Prostate gland (tissue), 2 donors: ENCODE results near the gene PARP11. TPM values are rescaled to one million over a fixed set of nuclear protein-coding genes. Genes with fewer than 3 reads are reported as not detected.

ENCODE experiments used
- DNase-seq: peaks from one replicate; pipeline ENCODE4 v3.0.0-alpha.2; 2019; ENCODE audit warnings: low spot score
- H3K27ac ChIP-seq, 2 donors: fragments of 200-600 bp; sonication (generic); 2 replicates each; pipeline ENCODE4 v1.5.1; 2017 to 2019
- H3K27me3 ChIP-seq: fragments of 200-600 bp; sonication (generic); replicated peaks from 2 replicates; pipeline ENCODE4 v1.5.1; 2019; ENCODE audit not compliant: insufficient read depth
- H3K36me3 ChIP-seq, 2 donors: fragments of 200-600 bp; sonication (generic); 1 replicate in 1 of 2; 2 replicates in 1 of 2; pipeline versions ENCODE4 v1.5.1 to v1.8.1; 2017 to 2019
- H3K4me1 ChIP-seq: fragments of 200-600 bp; sonication (generic); replicated peaks from 2 replicates; pipeline ENCODE4 v1.5.1; 2019
- H3K4me3 ChIP-seq, 2 donors: fragments of 200-600 bp; sonication (generic); 2 replicates each; pipeline ENCODE4 v1.5.1; 2017 to 2019
- H3K9me3 ChIP-seq: fragments of 200-600 bp; sonication (generic); 2 replicates; pipeline ENCODE4 v1.5.1; 2017
- CTCF ChIP-seq, 4 experiments: fragments of 200-600 bp in 2 of 4; fragments of 450-650 bp in 2 of 4; sonication (generic) in 2 of 4; IDR thresholded peaks; 1 replicate in 3 of 4; 2 replicates in 1 of 4; pipeline ENCODE4 v1.5.1; 2016 to 2019; ENCODE audit warnings: antibody characterized with exemption in 4 of 4, mild to moderate bottlenecking in 2 of 4, moderate library complexity in 2 of 4
- POLR2A ChIP-seq: fragments of 450-650 bp; IDR thresholded peaks from one replicate; pipeline ENCODE4 v1.6.1; 2016; ENCODE audit warnings: antibody characterized with exemption, mild to moderate bottlenecking
- POLR2AphosphoS5 ChIP-seq: sonication (generic); formaldehyde crosslinking; IDR thresholded peaks from one replicate; pipeline ENCODE4 v1.6.1; 2017; ENCODE audit warnings: antibody characterized with exemption
- WGBS: methylation state at CpG from one replicate; pipeline ENCODE4 v1.1.5; 2018; 5-methylcytosine and 5-hydroxymethylcytosine counted together
- intact Hi-C: fragments of 100-400 bp; cut with DNase I; formaldehyde crosslinking; loops from one replicate; pipeline ENCODE4 v1.14.2; 2022
- total RNA-seq, 2 donors: library from RNA; depleted of rRNA; stranded (reverse); fragments of >200 nt; gene quantifications; one replicate each; pipeline ENCODE4 v1.1.0, GENCODE V29; 2016

The PARP11 gene
- total RNA-seq, 2 donors from 2014 or later = 19.6 to 26.8 TPM

- Histone ChIP-seq H3K9me3 (no peaks in the 10 kb centered on the region), H3K4me3 (no peak overlapping the region), H3K4me1 (no peaks in the 10 kb centered on the region), H3K27ac (no peak overlapping the region), H3K36me3 (no peaks in the 10 kb centered on the region), H3K27me3 (no peaks in the 10 kb centered on the region)
- TF ChIP-seq POLR2A = no peak
- no peak for TF ChIP-seq CTCF (IDR thresholded peaks at IDR 0.05)
- 72% methylated on average over 11 of the region's 11 CpGs for WGBS
- intact Hi-C loops = no loop called here
- DNase-seq = no peak
Observed at GRCh38 chr12:3881281-3881950, 8.2 kb upstream of the PARP11 start.

GRCh38 chr12:3879846-3880245, 6.6 kb upstream of the PARP11 start:
- intact Hi-C loops = no loop called here
- H3K4me1 ChIP-seq = no peaks in the 10 kb centered on the region
- H3K27me3 ChIP-seq = no peaks in the 10 kb centered on the region
- H3K36me3 ChIP-seq = no peaks in the 10 kb centered on the region
- no peaks in the 10 kb centered on the region for H3K9me3 ChIP-seq
- no peak overlapping the region for H3K27ac ChIP-seq
- 92% methylated on average over 3 of the region's 3 CpGs for WGBS
- H3K4me3 ChIP-seq = no peak overlapping the region
- TF ChIP-seq POLR2AphosphoS5 (no peak), POLR2A (no peak), CTCF (IDR thresholded peaks at IDR 0.05) (no peak)
- no peak for DNase-seq

GRCh38 chr12:3871356-3871755, 1.8 kb downstream of the PARP11 start:
- intact Hi-C loops = loop anchor here (5.0 kb wide), 1 partner anchor 401 kb away; the partner anchor contains the start of gene CCND2
- H3K36me3 ChIP-seq = no peaks in the 10 kb centered on the region
- 80% methylated on average over 4 of the region's 4 CpGs for WGBS
- no peaks in the 10 kb centered on the region for H3K27me3 ChIP-seq
- H3K4me1 ChIP-seq = peaks cover 3% of the 10 kb centered on the region
- no peak for TF ChIP-seq POLR2AphosphoS5
- DNase-seq = no peak
- peak overlapping the region in 1 of 2 donors; percentile 93 for H3K27ac ChIP-seq
- H3K9me3 ChIP-seq = no peaks in the 10 kb centered on the region
- peak overlapping the region in 1 of 2 donors; percentile 69 for H3K4me3 ChIP-seq

- DNase-seq = no peak
- H3K27ac ChIP-seq = peak overlapping the region in 1 of 2 donors; percentile 57
- H3K4me3 ChIP-seq = peak overlapping the region in 1 of 2 donors; percentile 1
- TF ChIP-seq POLR2A = no peak
- no peak for TF ChIP-seq CTCF (IDR thresholded peaks at IDR 0.05)
- TF ChIP-seq POLR2AphosphoS5 = no peak
- 72% methylated on average over 6 of the region's 6 CpGs for WGBS
- no peaks in the 10 kb centered on the region for H3K9me3 ChIP-seq
- H3K36me3 ChIP-seq = no peaks in the 10 kb centered on the region
- no peaks in the 10 kb centered on the region for H3K27me3 ChIP-seq
- intact Hi-C loops = loop anchor here (5.0 kb wide), 1 partner anchor 402 kb away; the partner anchor contains the start of gene CCND2
- H3K4me1 ChIP-seq = peaks cover 3% of the 10 kb centered on the region
Observed at GRCh38 chr12:3869865-3870264, 3.3 kb downstream of the PARP11 start.

GRCh38 chr12:3869433-3869832, 3.8 kb downstream of the PARP11 start:
- peak; percentile 43 for DNase-seq
- Histone ChIP-seq H3K27me3 (no peaks in the 10 kb centered on the region), H3K4me1 (peaks cover 3% of the 10 kb centered on the region), H3K36me3 (no peaks in the 10 kb centered on the region), H3K27ac (peak overlapping the region in 1 of 2 donors; percentile 57), H3K4me3 (no peak overlapping the region), H3K9me3 (no peaks in the 10 kb centered on the region)
- intact Hi-C loops = no loop called here
- 65% methylated on average over 1 of the region's 1 CpG for WGBS
- no peak for TF ChIP-seq POLR2A
- TF ChIP-seq POLR2AphosphoS5 = peak; percentile 50

DNA sequence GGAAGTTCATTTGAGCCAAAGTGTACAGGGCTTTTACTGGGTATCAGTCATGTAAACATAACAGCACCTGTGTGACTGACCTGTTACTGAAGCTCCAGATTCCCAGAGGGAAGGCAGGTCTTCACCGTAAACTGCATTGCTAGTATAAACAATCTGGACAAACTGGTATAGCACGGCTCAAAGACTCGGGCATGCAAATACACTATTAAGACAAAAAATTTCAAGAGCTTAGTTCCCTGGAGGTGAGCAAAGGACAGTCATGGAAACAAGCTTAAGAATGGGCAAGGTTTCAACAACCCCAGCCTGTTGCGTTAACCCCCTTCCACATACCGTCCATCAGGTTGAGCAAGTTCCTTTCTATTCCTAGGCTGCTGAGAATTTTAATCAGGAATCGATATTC, 9.4 kb downstream of the PARP11 start:
- intact Hi-C loops = no loop called here
- H3K4me1 ChIP-seq = no peaks in the 10 kb centered on the region
- DNase-seq = peak; percentile 45
- TF ChIP-seq CTCF (IDR thresholded peaks at IDR 0.05) (no peak), POLR2AphosphoS5 (peak; percentile 73)
- no peaks in the 10 kb centered on the region for H3K27me3 ChIP-seq
- H3K27ac ChIP-seq = peak overlapping the region; percentile 28 to 47
- no peaks in the 10 kb centered on the region for H3K36me3 ChIP-seq
- WGBS = 47% methylated on average over 6 of the region's 6 CpGs
- H3K9me3 ChIP-seq = no peaks in the 10 kb centered on the region
- H3K4me3 ChIP-seq = no peak overlapping the region
